GM15510 (cell line): ENCODE measurements around the gene GAK.

ENCODE experiments used
- POLR2A ChIP-seq: IDR thresholded peaks from 3 replicates; pipeline ENCODE4 v1.6.1; 2011; ENCODE audit warnings: borderline replicate concordance; ENCODE audit not compliant: insufficient read length; ENCODE audit errors: extremely low read depth

The GAK gene

GRCh38 chr4:872241-872981 is 59.7 kb downstream of the GAK start:
- TF ChIP-seq POLR2A = no peak

GRCh38 chr4:871484-871883 is 60.6 kb downstream of the GAK start:
- no peak for TF ChIP-seq POLR2A

- TF ChIP-seq POLR2A = no peak
Observed at GRCh38 chr4:870951-871350, 61.2 kb downstream of the GAK start.

GRCh38 chr4:869776-870175 is 62.3 kb downstream of the GAK start:
- no peak for TF ChIP-seq POLR2A

GRCh38 chr4:868421-868820 is 63.7 kb downstream of the GAK start:
- no peak for TF ChIP-seq POLR2A

GRCh38 chr4:867526-868250 is 64.4 kb downstream of the GAK start:
- no peak for TF ChIP-seq POLR2A

GRCh38 chr4:866761-867390 is 65.2 kb downstream of the GAK start:
- TF ChIP-seq POLR2A = no peak

- TF ChIP-seq POLR2A = no peak
Observed at GRCh38 chr4:866068-866760, 65.9 kb downstream of the GAK start.

GRCh38 chr4:865572-865971 is 66.5 kb downstream of the GAK start:
- TF ChIP-seq POLR2A = no peak

GRCh38 chr4:865121-865465 is 67.0 kb downstream of the GAK start:
- TF ChIP-seq POLR2A = no peak

- TF ChIP-seq POLR2A = no peak
Observed at GRCh38 chr4:864456-865120, 67.5 kb downstream of the GAK start.

- TF ChIP-seq POLR2A = no peak
Observed at GRCh38 chr4:860561-860960, 71.6 kb downstream of the GAK start.

- no peak for TF ChIP-seq POLR2A
Observed at GRCh38 chr4:859496-859895, 72.6 kb downstream of the GAK start.

- TF ChIP-seq POLR2A = no peak
Observed at GRCh38 chr4:858831-859451, 73.2 kb downstream of the GAK start.
